CD4-positive, alpha-beta T cell (primary cell): ENCODE data around the gene UNC13D. TPM values are rescaled to one million over a fixed set of nuclear protein-coding genes. Genes with fewer than 3 reads are reported as not detected.
A peak's percentile ranks its signal among the peaks of the same experiment; 100 is the strongest.

Source experiments
- ATAC-seq: fragments of 200-7000 bp; cut with Tn5 transposase; one replicate; pipeline ENCODE4 v1.10.0; 2022; ENCODE audit warnings: mild to moderate bottlenecking; ENCODE audit not compliant: poor library complexity
- CTCF ChIA-PET: fragments of 350-600 bp; sonication (Branson Sonifier 250); formaldehyde crosslinking; loops from one replicate; lab custom pipeline; 2021; ENCODE audit warnings: antibody characterized with exemption, inconsistent platforms; lab: Charles Lee
- POLR2A ChIA-PET: fragments of 350-600 bp; sonication (Branson Sonifier 250); formaldehyde crosslinking; loops from one replicate; lab custom pipeline; 2021; ENCODE audit warnings: antibody characterized with exemption, inconsistent platforms; lab: Charles Lee
- DNase-seq, 14 experiments: peaks; one replicate each; pipeline ENCODE4 v3.0.0-alpha.2; 2013 to 2020; ENCODE audit warnings: mixed read lengths in 2 of 14
- H3K27ac ChIP-seq, 2 donors: one replicate each; pipeline versions ENCODE4 v1.5.1 to v1.7.0; 2013; ENCODE audit warnings: low read length in 2 of 2, low read depth in 1 of 2, mild to moderate bottlenecking in 1 of 2
- H3K27me3 ChIP-seq, 2 experiments: 1 replicate in 1 of 2; 2 replicates in 1 of 2; pipeline versions ENCODE4 v1.6.1 to v1.7.0; 2013; ENCODE audit warnings: low read length in 2 of 2, control low read depth in 1 of 2, mild to moderate bottlenecking in 1 of 2, moderate library complexity in 1 of 2; ENCODE audit not compliant: insufficient read depth in 2 of 2, control insufficient read depth in 1 of 2
- H3K36me3 ChIP-seq: one replicate; pipeline ENCODE4 v1.6.1; 2013; ENCODE audit warnings: low read length, control low read depth; ENCODE audit not compliant: insufficient read depth
- H3K4me1 ChIP-seq: one replicate; pipeline ENCODE4 v1.6.1; 2013; ENCODE audit warnings: low read length, control low read depth; ENCODE audit not compliant: insufficient read depth
- H3K4me3 ChIP-seq: one replicate; pipeline ENCODE4 v1.5.1; 2013; ENCODE audit warnings: mild to moderate bottlenecking, low read length, moderate library complexity
- H3K9me3 ChIP-seq, 2 experiments: 1 replicate in 1 of 2; 2 replicates in 1 of 2; pipeline versions ENCODE4 v1.6.1 to v1.7.0; 2013; ENCODE audit warnings: low read length in 2 of 2, mild to moderate bottlenecking in 2 of 2, control low read depth in 1 of 2, moderate library complexity in 1 of 2; ENCODE audit not compliant: control insufficient read depth in 1 of 2, insufficient read depth in 1 of 2
- H3K27ac Mint-ChIP-seq: one replicate; pipeline ENCODE4 v1.8.0; 2020; ENCODE audit warnings: mixed read lengths
- H3K27me3 Mint-ChIP-seq: one replicate; pipeline ENCODE4 v1.8.0; 2021; ENCODE audit warnings: mixed read lengths
- H3K36me3 Mint-ChIP-seq: one replicate; pipeline ENCODE4 v1.8.0; 2021; ENCODE audit warnings: low read depth, mixed read lengths
- H3K4me1 Mint-ChIP-seq: one replicate; pipeline ENCODE4 v1.8.0; 2021; ENCODE audit warnings: low read depth, mixed read lengths
- H3K4me3 Mint-ChIP-seq: one replicate; pipeline ENCODE4 v1.8.0; 2020; ENCODE audit warnings: mild to moderate bottlenecking, mixed read lengths
- H3K9me3 Mint-ChIP-seq: one replicate; pipeline ENCODE4 v1.8.0; 2020; ENCODE audit warnings: mixed read lengths
- intact Hi-C, 2 experiments: fragments of 100-400 bp; cut with DNase I in 1 of 2; cut with micrococcal nuclease in 1 of 2; formaldehyde crosslinking; loops; one replicate each; pipeline versions ENCODE4 v1.15.1 to v1.9.0; 2023 to 2025; cut with DNase I, micrococcal nuclease
- total RNA-seq, 174 experiments: library from RNA in 2 of 174; stranded (reverse) in 2 of 174; gene quantifications; one replicate each; pipeline ENCODE4 v1.2.3 and lab custom pipeline; 2021 to 2026
- TF ChIP-seq, protein P1 (sequence below): fragments of 200-600 bp; IDR thresholded peaks from one replicate; pipeline ENCODE4 v1.8.0; 2022; ENCODE audit warnings: antibody characterized with exemption, mild to moderate bottlenecking

Gene UNC13D
- total RNA-seq, 2 experiments from 2014 or later, result 110 to 112 TPM

DNA sequence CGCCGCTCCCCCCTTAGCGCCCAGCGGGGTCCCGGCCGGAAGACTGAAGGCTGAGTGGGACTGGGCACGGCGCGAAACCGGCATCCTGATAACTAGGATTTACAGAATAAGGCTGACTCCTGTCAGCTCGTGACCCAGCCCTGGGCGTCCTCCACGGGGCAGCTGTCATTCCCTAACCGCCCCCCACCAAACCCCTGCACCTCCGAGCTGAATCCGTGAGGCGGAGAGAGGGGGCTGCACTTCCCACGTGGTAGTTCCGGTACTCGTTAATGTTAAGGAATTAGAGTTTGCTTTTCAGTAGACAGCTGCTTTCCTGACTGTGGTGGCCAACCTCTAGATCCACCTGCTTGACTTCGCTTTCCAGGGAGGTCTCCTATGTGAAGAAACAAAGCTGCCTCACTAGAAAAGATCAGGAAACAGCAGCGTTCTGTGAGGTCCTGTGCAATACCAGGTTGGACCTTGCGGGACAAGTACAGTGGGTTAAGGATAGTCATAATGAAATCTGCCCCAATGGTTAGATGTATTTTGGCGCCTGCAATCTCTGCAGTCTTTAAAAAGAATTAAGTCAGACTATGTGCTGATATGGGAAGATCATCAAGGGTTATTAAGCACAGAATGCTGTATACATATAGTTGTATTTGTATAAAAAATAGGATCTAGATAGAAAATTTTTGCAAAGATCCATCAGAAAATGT is 12.0 kb upstream of the UNC13D start:
- Histone ChIP-seq H3K4me3 (peak overlapping the region; percentile 82), H3K4me1 (peaks cover 50% of the 10 kb centered on the region), H3K36me3 (peaks cover 7% of the 10 kb centered on the region), H3K9me3 (no peaks in the 10 kb centered on the region), H3K27me3 (no peaks in the 10 kb centered on the region), H3K27ac (peak overlapping the region; percentile 87 to 90)
- Mint-ChIP-seq H3K4me3 (peak overlapping the region; percentile 90), H3K27me3 (no peaks in the 10 kb centered on the region), H3K36me3 (peaks cover 13% of the 10 kb centered on the region), H3K4me1 (peaks cover 29% of the 10 kb centered on the region), H3K9me3 (no peaks in the 10 kb centered on the region), H3K27ac (no peak overlapping the region)
- TF ChIP-seq, protein P1, sequence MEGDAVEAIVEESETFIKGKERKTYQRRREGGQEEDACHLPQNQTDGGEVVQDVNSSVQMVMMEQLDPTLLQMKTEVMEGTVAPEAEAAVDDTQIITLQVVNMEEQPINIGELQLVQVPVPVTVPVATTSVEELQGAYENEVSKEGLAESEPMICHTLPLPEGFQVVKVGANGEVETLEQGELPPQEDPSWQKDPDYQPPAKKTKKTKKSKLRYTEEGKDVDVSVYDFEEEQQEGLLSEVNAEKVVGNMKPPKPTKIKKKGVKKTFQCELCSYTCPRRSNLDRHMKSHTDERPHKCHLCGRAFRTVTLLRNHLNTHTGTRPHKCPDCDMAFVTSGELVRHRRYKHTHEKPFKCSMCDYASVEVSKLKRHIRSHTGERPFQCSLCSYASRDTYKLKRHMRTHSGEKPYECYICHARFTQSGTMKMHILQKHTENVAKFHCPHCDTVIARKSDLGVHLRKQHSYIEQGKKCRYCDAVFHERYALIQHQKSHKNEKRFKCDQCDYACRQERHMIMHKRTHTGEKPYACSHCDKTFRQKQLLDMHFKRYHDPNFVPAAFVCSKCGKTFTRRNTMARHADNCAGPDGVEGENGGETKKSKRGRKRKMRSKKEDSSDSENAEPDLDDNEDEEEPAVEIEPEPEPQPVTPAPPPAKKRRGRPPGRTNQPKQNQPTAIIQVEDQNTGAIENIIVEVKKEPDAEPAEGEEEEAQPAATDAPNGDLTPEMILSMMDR, result no peak
- intact Hi-C loops, result loop anchor here in 1 of 2 experiments (2.0 to 10.0 kb wide), 2 partner anchors 21 to 331 kb away; partner anchors contain the start of gene LLGL2
- DNase-seq (no peak), ATAC-seq (peak; percentile 0)
- CTCF ChIA-PET, result interaction anchor here (1.0 to 3.2 kb wide), 9 partner anchors 12 to 113 kb away, joined by 3 to 33 read pairs (median 8); partner anchors contain the start of genes FBF1, GALK1, TRIM47 and TRIM65
- POLR2A ChIA-PET, result interaction anchor here (0.6 to 5.1 kb wide), 34 partner anchors 9 to 983 kb away, joined by 3 to 230 read pairs (median 7); partner anchors contain the start of genes EXOC7, FBF1, GALK1 and LLGL2

DNA sequence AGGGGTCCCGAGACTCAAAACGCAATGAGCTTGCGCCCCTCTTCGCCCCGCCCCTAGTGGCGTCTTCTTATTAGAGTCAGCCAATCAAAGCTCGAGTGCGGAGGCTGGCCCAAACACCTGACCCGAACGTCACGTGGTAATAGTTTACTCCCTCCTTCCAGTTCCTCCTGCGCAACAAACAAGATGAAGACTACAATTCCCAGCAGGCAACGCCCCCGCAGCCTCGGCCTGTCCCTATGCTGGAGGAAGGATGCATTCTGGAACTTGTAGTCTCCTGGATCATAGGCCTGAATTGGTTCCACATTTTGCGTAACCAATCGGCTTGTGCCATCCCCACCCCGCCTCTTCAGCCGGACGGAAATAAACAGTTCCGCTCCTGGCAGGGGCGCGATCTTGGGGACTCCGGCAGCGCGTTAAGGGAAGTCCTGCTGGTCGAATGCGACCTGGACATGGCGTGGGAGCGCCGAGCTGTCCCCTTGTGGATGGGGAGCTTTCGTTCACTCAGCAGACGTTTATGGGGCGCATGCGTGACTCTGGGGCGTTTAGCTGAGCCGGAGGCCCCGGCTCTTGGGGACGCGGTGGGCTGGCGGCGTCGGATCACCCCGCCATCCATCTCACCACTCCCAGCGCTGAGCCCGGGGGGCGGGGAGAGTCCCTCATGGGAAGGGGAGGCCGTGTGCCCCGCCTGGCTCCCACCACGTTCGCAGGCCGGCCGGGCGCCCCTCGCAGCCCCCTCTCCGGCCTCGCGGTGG is 11.3 kb upstream of the UNC13D start, which contains the start of gene WBP2:
Gene WBP2, minus strand, starts transcription at position 26 of the 752 bp plus-strand sequence. CDS start 38 bp downstream, outside the sequence.
- H3K4me1 Mint-ChIP-seq, result peaks cover 29% of the 10 kb centered on the region
- ATAC-seq, result peak; percentile 91

More for the DNA sequence above, 11.3 kb upstream of the UNC13D start, which contains the start of gene WBP2:
- Histone ChIP-seq H3K36me3 (peaks cover 14% of the 10 kb centered on the region), H3K9me3 (no peaks in the 10 kb centered on the region), H3K27ac (peak within 1 kb of the TSS; percentile 87 to 90), H3K4me1 (peaks cover 45% of the 10 kb centered on the region), H3K4me3 (peak within 1 kb of the TSS; percentile 82), H3K27me3 (no peaks in the 10 kb centered on the region)
- POLR2A ChIA-PET, result interaction anchor here (0.6 to 5.1 kb wide), 54 partner anchors 9 to 982 kb away, joined by 3 to 230 read pairs (median 5); partner anchors contain the start of genes EXOC7, FBF1, GALK1 and GGA3
- Mint-ChIP-seq H3K9me3 (no peaks in the 10 kb centered on the region), H3K27me3 (no peaks in the 10 kb centered on the region), H3K4me3 (peak within 1 kb of the TSS; percentile 90), H3K36me3 (peaks cover 20% of the 10 kb centered on the region), H3K27ac (no peak within 1 kb of the TSS)
- peak; percentile 92 to 100 (median 95) for DNase-seq
- intact Hi-C loops, result loop anchor here (1.0 to 10.0 kb wide), 7 partner anchors 10 to 331 kb away; partner anchors contain the start of genes UNK (in 2 of the 2), LLGL2 (in 1 of the 2), MRPL38 (in 1 of the 2) and TRIM65 (in 1 of the 2)
- TF ChIP-seq, protein P1, result peak; percentile 53
- CTCF ChIA-PET, result interaction anchor here (0.6 to 3.2 kb wide), 16 partner anchors 10 to 566 kb away, joined by 3 to 33 read pairs (median 4); partner anchors contain the start of genes FBF1, GALK1, MRPL38 and SLC25A19
